ENCODE data around the gene ZNRF3. TPM values are rescaled to one million over a fixed set of nuclear protein-coding genes. Genes with fewer than 3 reads are reported as not detected.

The ZNRF3 gene
- total RNA-seq, 6 experiments from 2014 or later = 5.8 to 9.2 (median 6.9) TPM

DNA sequence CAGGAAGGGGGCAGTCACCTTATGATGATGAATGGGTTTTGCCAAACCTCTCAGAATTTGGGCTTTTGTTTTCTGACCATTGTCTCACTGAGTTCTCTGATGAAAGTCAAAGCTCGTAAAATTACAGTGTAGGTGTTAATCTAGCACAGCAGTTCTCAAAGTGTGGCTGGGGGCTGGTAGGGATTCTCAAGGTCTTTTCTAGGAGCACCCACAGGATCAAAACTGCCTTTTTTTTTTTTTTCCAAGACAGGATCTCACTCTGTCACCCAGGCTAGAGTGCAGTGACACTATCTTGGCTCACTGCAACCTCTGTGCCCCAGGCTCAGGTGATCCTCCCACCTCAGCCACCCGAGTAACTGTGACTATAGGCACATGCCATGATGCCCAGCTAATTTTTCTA is 112.2 kb downstream of the ZNRF3 start:
- no peak for TF ChIP-seq POLR2A (IDR thresholded peaks at IDR 0.05)
- TF ChIP-seq, protein P1, sequence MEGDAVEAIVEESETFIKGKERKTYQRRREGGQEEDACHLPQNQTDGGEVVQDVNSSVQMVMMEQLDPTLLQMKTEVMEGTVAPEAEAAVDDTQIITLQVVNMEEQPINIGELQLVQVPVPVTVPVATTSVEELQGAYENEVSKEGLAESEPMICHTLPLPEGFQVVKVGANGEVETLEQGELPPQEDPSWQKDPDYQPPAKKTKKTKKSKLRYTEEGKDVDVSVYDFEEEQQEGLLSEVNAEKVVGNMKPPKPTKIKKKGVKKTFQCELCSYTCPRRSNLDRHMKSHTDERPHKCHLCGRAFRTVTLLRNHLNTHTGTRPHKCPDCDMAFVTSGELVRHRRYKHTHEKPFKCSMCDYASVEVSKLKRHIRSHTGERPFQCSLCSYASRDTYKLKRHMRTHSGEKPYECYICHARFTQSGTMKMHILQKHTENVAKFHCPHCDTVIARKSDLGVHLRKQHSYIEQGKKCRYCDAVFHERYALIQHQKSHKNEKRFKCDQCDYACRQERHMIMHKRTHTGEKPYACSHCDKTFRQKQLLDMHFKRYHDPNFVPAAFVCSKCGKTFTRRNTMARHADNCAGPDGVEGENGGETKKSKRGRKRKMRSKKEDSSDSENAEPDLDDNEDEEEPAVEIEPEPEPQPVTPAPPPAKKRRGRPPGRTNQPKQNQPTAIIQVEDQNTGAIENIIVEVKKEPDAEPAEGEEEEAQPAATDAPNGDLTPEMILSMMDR (IDR thresholded peaks at IDR 0.05) = no peak
- WGBS (ENCODE audit: insufficient coverage, low coverage, low lambda C conversion rate, missing lambda C conversion rate) = 89% methylated on average over 1 of the region's 2 CpGs
- no peak overlapping the region for H3K4me3 ChIP-seq
- DNase-seq (no peak), ATAC-seq (no peak)
- no peaks in the 10 kb centered on the region for H3K4me1 ChIP-seq
- H3K9me3 ChIP-seq = no peaks in the 10 kb centered on the region
- no peak overlapping the region for H3K27ac ChIP-seq
- intact Hi-C loops (cut with DNase I) = no loop called here
- H3K27me3 ChIP-seq = no peaks in the 10 kb centered on the region
- no peaks in the 10 kb centered on the region for H3K36me3 ChIP-seq

DNA sequence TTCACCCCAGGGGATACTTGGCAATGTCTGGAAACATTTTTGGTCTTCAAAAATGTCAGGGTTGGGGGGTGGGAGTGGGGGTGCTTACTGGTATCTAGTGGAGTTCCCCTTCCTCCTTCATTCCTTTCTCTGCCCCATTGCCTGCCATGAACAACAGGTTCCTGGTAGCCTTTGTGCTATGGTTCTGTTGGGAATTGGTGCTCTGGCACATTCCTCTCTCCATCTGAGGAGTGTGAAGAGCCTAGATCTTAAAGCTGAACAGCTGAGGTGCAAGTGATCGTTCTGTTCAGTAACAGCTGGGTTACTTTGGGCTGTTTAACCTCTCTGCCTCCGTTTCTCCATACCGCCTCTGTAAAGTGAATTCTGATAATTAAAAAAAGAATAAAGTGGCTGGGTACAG is 114.0 kb downstream of the ZNRF3 start:
- intact Hi-C loops (cut with DNase I) = no loop called here
- no peak overlapping the region for H3K4me3 ChIP-seq
- no peaks in the 10 kb centered on the region for H3K36me3 ChIP-seq
- H3K27ac ChIP-seq = no peak overlapping the region
- no peaks in the 10 kb centered on the region for H3K9me3 ChIP-seq
- TF ChIP-seq, protein P1 (IDR thresholded peaks at IDR 0.05) = no peak
- no peak for TF ChIP-seq POLR2A (IDR thresholded peaks at IDR 0.05)
- no peaks in the 10 kb centered on the region for H3K4me1 ChIP-seq
- WGBS (ENCODE audit: insufficient coverage, low coverage, low lambda C conversion rate, missing lambda C conversion rate) = 93% methylated on average over 3 of the region's 3 CpGs
- DNase-seq (no peak), ATAC-seq (no peak)
- H3K27me3 ChIP-seq = no peaks in the 10 kb centered on the region

DNA sequence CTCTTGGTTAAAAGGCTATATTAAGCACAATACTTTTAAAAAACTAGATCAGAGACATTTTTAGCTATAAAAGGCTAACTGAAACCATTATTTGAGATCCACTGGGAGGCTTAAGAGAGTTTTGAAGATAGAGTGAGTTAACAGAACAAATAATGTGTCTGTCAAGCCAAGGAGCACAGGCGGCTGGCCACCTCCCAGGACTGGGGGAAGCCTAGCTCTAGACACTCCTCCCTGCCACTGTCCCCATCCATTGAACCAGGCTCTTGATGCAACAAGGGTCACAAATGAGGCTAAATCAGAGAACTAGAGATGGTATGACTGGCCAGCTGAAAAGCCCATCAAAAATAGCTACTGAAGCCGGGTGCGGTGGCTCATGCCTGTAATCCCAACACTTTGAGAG is 115.3 kb downstream of the ZNRF3 start:
- ATAC-seq (no peak), DNase-seq (no peak)
- no peaks in the 10 kb centered on the region for H3K9me3 ChIP-seq
- no peaks in the 10 kb centered on the region for H3K27me3 ChIP-seq
- intact Hi-C loops (cut with DNase I) = no loop called here
- no peaks in the 10 kb centered on the region for H3K36me3 ChIP-seq
- H3K4me1 ChIP-seq = no peaks in the 10 kb centered on the region
- no peak overlapping the region for H3K27ac ChIP-seq
- no peak overlapping the region for H3K4me3 ChIP-seq
- no peak for TF ChIP-seq POLR2A (IDR thresholded peaks at IDR 0.05)
- TF ChIP-seq, protein P1 (IDR thresholded peaks at IDR 0.05) = no peak
- WGBS (ENCODE audit: insufficient coverage, low coverage, low lambda C conversion rate, missing lambda C conversion rate) = 77% methylated on average over 3 of the region's 3 CpGs

DNA sequence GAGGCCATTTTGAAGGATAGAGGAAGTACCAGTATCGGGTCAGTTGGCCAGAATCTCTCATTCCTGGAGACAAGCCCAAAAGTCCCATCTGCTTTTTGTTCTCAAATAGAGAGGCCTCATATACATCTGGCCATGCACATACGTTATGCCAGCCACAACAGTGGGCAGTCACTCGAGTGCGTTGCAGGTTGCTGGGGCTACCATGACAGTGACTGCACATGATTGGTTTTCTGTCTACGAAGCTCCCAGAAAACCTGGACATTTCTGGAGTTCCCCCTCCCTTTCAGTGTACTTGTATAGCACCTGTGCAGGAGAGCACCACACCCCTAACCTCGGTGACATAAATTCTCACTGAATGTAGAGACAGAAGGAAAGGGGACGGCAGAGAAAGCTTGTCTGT is 116.1 kb downstream of the ZNRF3 start:
- H3K4me1 ChIP-seq = peaks cover 0 to 7% (median under 1%) of the 10 kb centered on the region in 4 donors
- ATAC-seq (no peak), DNase-seq (no peak)
- intact Hi-C loops (cut with DNase I) = no loop called here
- no peak overlapping the region for H3K4me3 ChIP-seq
- no peaks in the 10 kb centered on the region for H3K27me3 ChIP-seq
- no peak overlapping the region for H3K27ac ChIP-seq
- H3K9me3 ChIP-seq = no peaks in the 10 kb centered on the region
- WGBS (ENCODE audit: insufficient coverage, low coverage, low lambda C conversion rate, missing lambda C conversion rate) = 84% methylated on average over 6 of the region's 7 CpGs
- TF ChIP-seq, protein P1 (IDR thresholded peaks at IDR 0.05) = no peak
- no peak for TF ChIP-seq POLR2A (IDR thresholded peaks at IDR 0.05)
- no peaks in the 10 kb centered on the region for H3K36me3 ChIP-seq
